Ovary (tissue), 3 donors: ENCODE results near the gene ILF3.

ENCODE experiments used
- EP300 ChIP-seq: sonication (generic); formaldehyde crosslinking; IDR thresholded peaks from one replicate; pipeline ENCODE4 v1.6.1; 2017; ENCODE audit warnings: antibody characterized with exemption
- POLR2A ChIP-seq: fragments of 450-650 bp; IDR thresholded peaks from one replicate; pipeline ENCODE4 v1.6.1; 2017; ENCODE audit warnings: antibody characterized with exemption, mild to moderate bottlenecking, moderate library complexity
- TF ChIP-seq, protein P1 (sequence below), 3 donors: fragments of 450-650 bp in 2 of 3; fragments of 200-600 bp in 1 of 3; IDR thresholded peaks; one replicate each; pipeline versions ENCODE4 v1.5.1 to v1.8.0; 2016 to 2022; ENCODE audit warnings: antibody characterized with exemption in 3 of 3, mild to moderate bottlenecking in 1 of 3
- donor health status: DM: no; HTN: no; CAD: no.

DNA sequence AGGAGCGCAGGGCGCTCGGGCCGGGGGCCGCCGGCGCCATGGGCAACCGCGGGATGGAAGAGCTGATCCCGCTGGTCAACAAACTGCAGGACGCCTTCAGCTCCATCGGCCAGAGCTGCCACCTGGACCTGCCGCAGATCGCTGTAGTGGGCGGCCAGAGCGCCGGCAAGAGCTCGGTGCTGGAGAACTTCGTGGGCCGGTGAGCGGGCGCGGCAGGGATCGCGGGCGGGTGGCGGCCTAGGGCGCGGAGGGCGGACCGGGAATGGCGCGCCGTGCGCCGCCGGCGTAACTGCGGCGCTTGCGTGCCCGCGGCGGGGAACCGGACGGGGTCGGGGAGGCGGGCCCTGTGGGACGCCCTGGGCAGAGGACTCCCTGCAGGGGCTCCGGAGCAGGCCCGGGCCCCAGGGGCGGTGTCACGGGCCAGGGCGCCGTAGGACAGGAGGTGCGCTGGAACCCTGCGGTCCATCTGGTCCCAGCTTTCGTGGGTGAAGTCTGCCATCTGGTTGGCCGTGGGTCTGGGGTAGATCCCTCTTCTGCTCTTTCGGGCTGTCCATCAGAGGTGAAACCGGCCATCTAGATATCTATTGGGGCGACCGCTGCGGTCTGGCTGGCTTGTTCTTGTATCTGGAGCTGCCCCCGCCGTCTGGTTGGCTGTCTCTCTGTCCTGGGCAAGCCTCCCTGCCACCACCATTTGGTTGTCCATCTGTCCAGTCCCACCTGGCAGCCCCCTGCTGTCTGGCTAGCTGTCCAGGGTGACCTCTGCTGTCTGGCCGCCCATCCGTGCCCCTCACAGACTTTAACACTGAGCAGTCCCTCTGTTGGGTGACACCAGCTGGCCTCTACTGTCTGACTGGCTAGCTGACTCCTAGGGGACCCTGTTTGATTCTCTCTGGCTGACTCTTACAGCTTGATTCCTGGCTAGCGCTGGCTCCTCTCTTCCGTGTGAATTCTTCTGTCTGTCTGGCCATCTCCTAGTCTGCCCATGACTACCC is 64.4 kb downstream of the ILF3 start:
- TF ChIP-seq, protein P1, sequence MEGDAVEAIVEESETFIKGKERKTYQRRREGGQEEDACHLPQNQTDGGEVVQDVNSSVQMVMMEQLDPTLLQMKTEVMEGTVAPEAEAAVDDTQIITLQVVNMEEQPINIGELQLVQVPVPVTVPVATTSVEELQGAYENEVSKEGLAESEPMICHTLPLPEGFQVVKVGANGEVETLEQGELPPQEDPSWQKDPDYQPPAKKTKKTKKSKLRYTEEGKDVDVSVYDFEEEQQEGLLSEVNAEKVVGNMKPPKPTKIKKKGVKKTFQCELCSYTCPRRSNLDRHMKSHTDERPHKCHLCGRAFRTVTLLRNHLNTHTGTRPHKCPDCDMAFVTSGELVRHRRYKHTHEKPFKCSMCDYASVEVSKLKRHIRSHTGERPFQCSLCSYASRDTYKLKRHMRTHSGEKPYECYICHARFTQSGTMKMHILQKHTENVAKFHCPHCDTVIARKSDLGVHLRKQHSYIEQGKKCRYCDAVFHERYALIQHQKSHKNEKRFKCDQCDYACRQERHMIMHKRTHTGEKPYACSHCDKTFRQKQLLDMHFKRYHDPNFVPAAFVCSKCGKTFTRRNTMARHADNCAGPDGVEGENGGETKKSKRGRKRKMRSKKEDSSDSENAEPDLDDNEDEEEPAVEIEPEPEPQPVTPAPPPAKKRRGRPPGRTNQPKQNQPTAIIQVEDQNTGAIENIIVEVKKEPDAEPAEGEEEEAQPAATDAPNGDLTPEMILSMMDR (IDR thresholded peaks at IDR 0.05), result no peak
- no peak for TF ChIP-seq POLR2A
- TF ChIP-seq EP300, result no peak
